ENCODE data around the gene CCDC85B.
"Not testable (repeated sequence)": the region's sequence is repeated elsewhere in the genome, so short reads cannot be mapped to it uniquely, and the experiment has no call there.

Gene CCDC85B

GRCh38 chr11:65887723-65888162 is 2.7 kb upstream of the CCDC85B start:
- DNase-seq = no peak

GRCh38 chr11:65888163-65888814 is 2.2 kb upstream of the CCDC85B start, which contains the start of gene FIBP:
TSS of gene FIBP (minus strand) at chr11:65888471. CDS start at chr11:65888418, 53 bp downstream.
- peak; percentile 91 for DNase-seq

- DNase-seq = no peak
These were observed 1.0 kb downstream of the CCDC85B start for GRCh38 chr11:65891219-65892136.

- DNase-seq = not testable (repeated sequence)
These were observed 1.7 kb downstream of the CCDC85B start for GRCh38 chr11:65892137-65892540.

- no peak for DNase-seq
These were observed 2.3 kb downstream of the CCDC85B start for GRCh38 chr11:65892661-65893317.

- no peak for DNase-seq
These were observed 3.6 kb downstream of the CCDC85B start for GRCh38 chr11:65894034-65894591.

GRCh38 chr11:65895482-65895981 is 5.1 kb downstream of the CCDC85B start:
- no peak for DNase-seq

GRCh38 chr11:65896034-65896999 is 5.8 kb downstream of the CCDC85B start:
- DNase-seq = no peak

- DNase-seq = no peak
These were observed 6.6 kb downstream of the CCDC85B start for GRCh38 chr11:65897020-65897471.

- DNase-seq = no peak
These were observed 8.3 kb downstream of the CCDC85B start for GRCh38 chr11:65898656-65899355.

- DNase-seq = no peak
These were observed 9.1 kb downstream of the CCDC85B start for GRCh38 chr11:65899356-65900124.

- no peak for DNase-seq
These were observed 9.8 kb downstream of the CCDC85B start, which contains the start of gene FOSL1 for GRCh38 chr11:65900125-65900898. TSS of gene FOSL1 (minus strand) at chr11:65900388. CDS start at chr11:65900339, 49 bp downstream.

- no peak for DNase-seq
These were observed 10.4 kb downstream of the CCDC85B start for GRCh38 chr11:65900899-65901180.

GRCh38 chr11:65903068-65903481 is 12.6 kb downstream of the CCDC85B start:
- DNase-seq = no peak

GRCh38 chr11:65903715-65904114 is 13.2 kb downstream of the CCDC85B start:
- no peak for DNase-seq

GRCh38 chr11:65906602-65907001 is 16.1 kb downstream of the CCDC85B start:
- DNase-seq = no peak

- no peak for DNase-seq
These were observed 17.4 kb downstream of the CCDC85B start for GRCh38 chr11:65907878-65908277.

GRCh38 chr11:65911682-65912568 is 21.5 kb downstream of the CCDC85B start:
- peak; percentile 58 for DNase-seq
